ENCODE results near the gene SMAD2. TPM values are rescaled to one million over a fixed set of nuclear protein-coding genes. Genes with fewer than 3 reads are reported as not detected.
A peak's percentile ranks its signal among the peaks of the same experiment; 100 is the strongest.
"Not testable (repeated sequence)": the region's sequence is repeated elsewhere in the genome, so short reads cannot be mapped to it uniquely, and the experiment has no call there.

Gene SMAD2
- polyA plus RNA-seq, 1 donor (not counting 4 experiments of a cell fraction or from before 2014, with no cell fraction given) = 87.1 TPM

DNA sequence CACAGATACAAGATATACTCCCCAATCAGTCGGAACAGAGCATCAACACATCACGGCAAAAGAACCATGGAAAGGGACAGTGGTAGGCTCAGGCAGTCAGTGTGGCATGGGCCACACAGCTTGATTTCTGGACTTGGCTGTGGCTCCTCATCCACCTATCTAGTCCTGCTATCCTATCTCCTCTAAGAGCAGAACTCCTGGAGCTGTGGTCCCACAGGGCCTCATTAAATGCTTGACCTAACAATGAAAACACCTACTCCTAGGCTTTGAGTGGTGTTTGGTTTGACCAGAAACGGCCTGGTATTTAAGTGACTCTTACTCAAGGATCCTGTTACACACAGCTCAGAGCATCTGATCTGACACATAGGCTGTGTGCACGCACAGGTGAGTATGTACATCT lies 33.6 kb upstream of the SMAD2 start:
- no peaks in the 10 kb centered on the region for H4K20me1 ChIP-seq (ENCODE audit: control insufficient read depth, extremely low read depth, insufficient read depth, low read length)
- FAIRE-seq = no peak
- no peak for TF ChIP-seq EZH2 (IDR thresholded peaks at IDR 0.05; ENCODE audit: low read length)
- TF ChIP-seq, protein P1, sequence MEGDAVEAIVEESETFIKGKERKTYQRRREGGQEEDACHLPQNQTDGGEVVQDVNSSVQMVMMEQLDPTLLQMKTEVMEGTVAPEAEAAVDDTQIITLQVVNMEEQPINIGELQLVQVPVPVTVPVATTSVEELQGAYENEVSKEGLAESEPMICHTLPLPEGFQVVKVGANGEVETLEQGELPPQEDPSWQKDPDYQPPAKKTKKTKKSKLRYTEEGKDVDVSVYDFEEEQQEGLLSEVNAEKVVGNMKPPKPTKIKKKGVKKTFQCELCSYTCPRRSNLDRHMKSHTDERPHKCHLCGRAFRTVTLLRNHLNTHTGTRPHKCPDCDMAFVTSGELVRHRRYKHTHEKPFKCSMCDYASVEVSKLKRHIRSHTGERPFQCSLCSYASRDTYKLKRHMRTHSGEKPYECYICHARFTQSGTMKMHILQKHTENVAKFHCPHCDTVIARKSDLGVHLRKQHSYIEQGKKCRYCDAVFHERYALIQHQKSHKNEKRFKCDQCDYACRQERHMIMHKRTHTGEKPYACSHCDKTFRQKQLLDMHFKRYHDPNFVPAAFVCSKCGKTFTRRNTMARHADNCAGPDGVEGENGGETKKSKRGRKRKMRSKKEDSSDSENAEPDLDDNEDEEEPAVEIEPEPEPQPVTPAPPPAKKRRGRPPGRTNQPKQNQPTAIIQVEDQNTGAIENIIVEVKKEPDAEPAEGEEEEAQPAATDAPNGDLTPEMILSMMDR (optimal IDR thresholded peaks at IDR 0.05 in 1 of 3, IDR thresholded peaks at IDR 0.05 in 1 of 3, conservative IDR thresholded peaks at IDR 0.05 in 1 of 3; ENCODE audit: extremely low read depth in 1 of 3, insufficient read depth in 2 of 3, low read length in 3 of 3) = no peak
- H2AFZ ChIP-seq (ENCODE audit: control insufficient read depth, low read length) = no peak overlapping the region
- H3K27ac ChIP-seq (ENCODE audit: control insufficient read depth, insufficient read depth, low read length) = no peak overlapping the region
- no peaks in the 10 kb centered on the region for H3K27me3 ChIP-seq (ENCODE audit: control insufficient read depth, extremely low read depth, insufficient read depth, low read length)
- no peaks in the 10 kb centered on the region for H3K36me3 ChIP-seq (ENCODE audit: control insufficient read depth in 2 of 2, extremely low read depth in 1 of 2, insufficient read depth in 2 of 2, low read length in 2 of 2)
- dilution Hi-C loops (cut with MboI; ENCODE audit: extremely low pct_ligation_motif_present, low sequenced_read_pairs) = no loop called here
- H3K4me3 ChIP-seq (ENCODE audit: control insufficient read depth in 2 of 3, extremely low read depth in 1 of 3, insufficient read depth in 2 of 3, low read depth in 1 of 3, low read length in 3 of 3) = no peak overlapping the region
- H3K79me2 ChIP-seq (ENCODE audit: control insufficient read depth, insufficient read depth, low read length) = no peaks in the 10 kb centered on the region
- no peak for DNase-seq (ENCODE audit: low read depth, low spot score)
- no peak overlapping the region for H3K4me2 ChIP-seq (ENCODE audit: control insufficient read depth, extremely low read depth, insufficient read depth, low read depth, low read length)
- H3K4me1 ChIP-seq (ENCODE audit: control insufficient read depth, extremely low read depth, insufficient read depth, low read length) = no peaks in the 10 kb centered on the region
- no peak overlapping the region for H3K9ac ChIP-seq (ENCODE audit: control insufficient read depth, extremely low read depth, insufficient read depth, low read length)
- H3K9me3 ChIP-seq (ENCODE audit: control insufficient read depth, low read depth, low read length) = no peaks in the 10 kb centered on the region
- H3K9me1 ChIP-seq (ENCODE audit: control insufficient read depth, extremely low read depth, insufficient read depth, low read length) = no peaks in the 10 kb centered on the region

DNA sequence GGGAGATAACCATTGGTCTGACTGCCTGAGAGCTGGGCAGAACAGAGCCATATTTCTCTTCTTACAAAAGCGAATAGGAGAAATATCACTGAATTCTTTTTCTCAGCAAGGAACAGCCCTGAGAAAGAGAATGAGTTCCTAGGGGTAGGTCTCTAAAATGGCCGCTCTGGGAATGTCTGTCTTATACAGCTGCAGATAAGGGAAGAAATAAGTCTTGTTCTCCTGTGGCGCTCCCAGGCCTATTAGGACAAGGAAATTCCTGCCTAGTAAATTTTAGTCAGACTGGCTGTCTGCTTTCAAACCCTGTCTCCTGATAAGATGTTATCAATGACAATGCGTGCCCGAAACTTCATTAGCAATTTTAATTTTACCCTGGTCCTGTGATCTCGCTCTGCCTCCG lies 30.5 kb upstream of the SMAD2 start:
- dilution Hi-C loops (cut with MboI; ENCODE audit: extremely low pct_ligation_motif_present, low sequenced_read_pairs) = not testable (repeated sequence)

DNA sequence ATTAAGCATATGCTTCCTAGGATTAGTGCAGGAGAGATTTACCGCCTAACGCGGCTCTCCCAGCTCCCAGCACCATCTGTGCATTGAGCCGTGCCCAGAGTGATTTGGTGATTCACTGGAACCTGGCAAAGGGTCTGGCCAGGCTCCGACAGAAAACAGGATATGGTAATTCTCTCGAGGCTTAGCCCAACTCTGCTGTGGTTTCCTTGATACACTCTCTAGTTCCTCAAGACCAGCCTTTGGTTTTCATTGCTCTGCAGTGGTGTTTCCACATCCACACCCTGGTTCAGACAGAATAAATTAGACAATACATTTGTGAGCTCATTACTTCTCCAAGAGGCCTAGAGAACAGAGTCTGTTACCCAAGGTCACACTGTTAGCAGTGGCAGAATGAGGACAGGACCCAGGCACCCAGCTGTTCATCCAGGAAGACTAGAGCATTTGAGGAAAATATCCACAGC lies 23.0 kb upstream of the SMAD2 start:
- Histone ChIP-seq H3K79me2 (ENCODE audit: control insufficient read depth, insufficient read depth, low read length) (no peaks in the 10 kb centered on the region), H3K9me3 (ENCODE audit: control insufficient read depth, low read depth, low read length) (no peaks in the 10 kb centered on the region), H3K27ac (ENCODE audit: control insufficient read depth, insufficient read depth, low read length) (no peak overlapping the region), H3K4me2 (ENCODE audit: control insufficient read depth, extremely low read depth, insufficient read depth, low read depth, low read length) (peak overlapping the region; percentile 17), H3K9me1 (ENCODE audit: control insufficient read depth, extremely low read depth, insufficient read depth, low read length) (no peaks in the 10 kb centered on the region), H3K27me3 (ENCODE audit: control insufficient read depth, extremely low read depth, insufficient read depth, low read length) (no peaks in the 10 kb centered on the region), H2AFZ (ENCODE audit: control insufficient read depth, low read length) (peak overlapping the region; percentile 57), H3K4me1 (ENCODE audit: control insufficient read depth, extremely low read depth, insufficient read depth, low read length) (peaks cover 7% of the 10 kb centered on the region), H3K9ac (ENCODE audit: control insufficient read depth, extremely low read depth, insufficient read depth, low read length) (no peak overlapping the region), H4K20me1 (ENCODE audit: control insufficient read depth, extremely low read depth, insufficient read depth, low read length) (no peaks in the 10 kb centered on the region), H3K4me3 (ENCODE audit: control insufficient read depth in 2 of 3, extremely low read depth in 1 of 3, insufficient read depth in 2 of 3, low read depth in 1 of 3, low read length in 3 of 3) (no peak overlapping the region), H3K36me3 (ENCODE audit: control insufficient read depth in 2 of 2, extremely low read depth in 1 of 2, insufficient read depth in 2 of 2, low read length in 2 of 2) (no peaks in the 10 kb centered on the region)
- TF ChIP-seq, protein P1 (optimal IDR thresholded peaks at IDR 0.05 in 1 of 3, IDR thresholded peaks at IDR 0.05 in 1 of 3, conservative IDR thresholded peaks at IDR 0.05 in 1 of 3; ENCODE audit: extremely low read depth in 1 of 3, insufficient read depth in 2 of 3, low read length in 3 of 3) = no peak
- TF ChIP-seq EZH2 (IDR thresholded peaks at IDR 0.05; ENCODE audit: low read length) = no peak
- dilution Hi-C loops (cut with MboI; ENCODE audit: extremely low pct_ligation_motif_present, low sequenced_read_pairs) = no loop called here
- FAIRE-seq (peak; percentile 85), DNase-seq (ENCODE audit: low read depth, low spot score) (no peak)

More for the DNA sequence above, 30.5 kb upstream of the SMAD2 start:
- not testable (repeated sequence) for H2AFZ ChIP-seq (ENCODE audit: control insufficient read depth, low read length); H4K20me1 ChIP-seq (ENCODE audit: control insufficient read depth, extremely low read depth, insufficient read depth, low read length); FAIRE-seq; H3K27me3 ChIP-seq (ENCODE audit: control insufficient read depth, extremely low read depth, insufficient read depth, low read length); H3K36me3 ChIP-seq (ENCODE audit: control insufficient read depth in 2 of 2, extremely low read depth in 1 of 2, insufficient read depth in 2 of 2, low read length in 2 of 2); DNase-seq (ENCODE audit: low read depth, low spot score); H3K79me2 ChIP-seq (ENCODE audit: control insufficient read depth, insufficient read depth, low read length); H3K9me3 ChIP-seq (ENCODE audit: control insufficient read depth, low read depth, low read length); H3K27ac ChIP-seq (ENCODE audit: control insufficient read depth, insufficient read depth, low read length); H3K4me3 ChIP-seq (ENCODE audit: control insufficient read depth in 2 of 3, extremely low read depth in 1 of 3, insufficient read depth in 2 of 3, low read depth in 1 of 3, low read length in 3 of 3); H3K9me1 ChIP-seq (ENCODE audit: control insufficient read depth, extremely low read depth, insufficient read depth, low read length); H3K9ac ChIP-seq (ENCODE audit: control insufficient read depth, extremely low read depth, insufficient read depth, low read length); H3K4me1 ChIP-seq (ENCODE audit: control insufficient read depth, extremely low read depth, insufficient read depth, low read length); H3K4me2 ChIP-seq (ENCODE audit: control insufficient read depth, extremely low read depth, insufficient read depth, low read depth, low read length)
